HepG2 (cell line): Measurements from ENCODE around the gene IKBIP. TPM values are rescaled to one million over a fixed set of nuclear protein-coding genes. Genes with fewer than 3 reads are reported as not detected.

ENCODE experiments used
- ATAC-seq: fragments of 200-7000 bp; cut with Tn5 transposase; 3 replicates; pipeline ENCODE4 v1.9.1; 2020; ENCODE audit warnings: mild to moderate bottlenecking, moderate library complexity
- BruUV-seq: library from RNA; stranded (reverse); fragments of 400-500 nt; replicated peaks from 2 replicates; lab custom pipeline; 2021; lab: Mats Ljungman, UMichigan
- CTCF ChIA-PET: fragments of 300-600 bp; formaldehyde crosslinking; extraction: SDS; loops from one replicate; lab custom pipeline; 2021; ENCODE audit warnings: low total read pairs, inconsistent platforms, low intra/inter-chr PET ratio; lab: Yijun Ruan, JAX
- POLR2A ChIA-PET: fragments of 350-600 bp; sonication (Branson Sonifier 250); formaldehyde crosslinking; loops from one replicate; lab custom pipeline; 2020; ENCODE audit warnings: antibody characterized with exemption, inconsistent platforms; lab: Yijun Ruan, JAX
- DNase-seq: peaks from one replicate; pipeline ENCODE4 v3.0.0-alpha.2; 2015; ENCODE audit warnings: low spot score
- FAIRE-seq: peaks from 3 replicates; lab custom pipeline; 2011; peaks lifted over from hg19 to GRCh38; lab: Jason Lieb, UNC
- H2AFZ ChIP-seq: one replicate; pipeline ENCODE4 v1.6.1; 2011; ENCODE audit warnings: low read length, inconsistent platforms
- H3K27ac ChIP-seq: fragments of 300-600 bp; 3 replicates; pipeline ENCODE4 v1.8.0; 2011; ENCODE audit warnings: mixed run types, mild to moderate bottlenecking, mixed read lengths, low read length, inconsistent platforms; ENCODE audit not compliant: insufficient read depth; ENCODE audit errors: extremely low read length
- H3K27me3 ChIP-seq, 2 experiments: fragments of 200-600 bp in 1 of 2; 2 replicates in 1 of 2; 3 replicates in 1 of 2; pipeline versions ENCODE4 v1.6.0 to v1.8.0; 2011; ENCODE audit warnings: low read length in 2 of 2, mild to moderate bottlenecking in 2 of 2, moderate library complexity in 2 of 2, inconsistent platforms in 1 of 2; ENCODE audit not compliant: insufficient read depth in 2 of 2, control insufficient read depth in 1 of 2
- H3K36me3 ChIP-seq, 2 experiments: fragments of 200-600 bp in 1 of 2; replicated peaks in 1 of 2; 2 replicates in 1 of 2; 3 replicates in 1 of 2; pipeline versions ENCODE4 v1.5.1 to v1.8.0; 2011; ENCODE audit warnings: low read length in 2 of 2, inconsistent platforms in 1 of 2; ENCODE audit not compliant: insufficient read depth in 2 of 2, control insufficient read depth in 1 of 2
- H3K4me1 ChIP-seq: 2 replicates; pipeline ENCODE4 v1.5.1; 2012; ENCODE audit warnings: low read length, inconsistent platforms; ENCODE audit not compliant: insufficient read depth
- H3K4me2 ChIP-seq: 2 replicates; pipeline ENCODE4 v1.6.0; 2011; ENCODE audit warnings: low read depth, low read length, inconsistent platforms
- H3K4me3 ChIP-seq, 3 experiments: fragments of 200-600 bp in 1 of 3; sonication (generic), shearing (Covaris generic) in 1 of 3; replicated peaks in 1 of 3; 2 replicates each; pipeline ENCODE4 v1.5.1; 2011 to 2016; ENCODE audit warnings: low read length in 3 of 3, inconsistent platforms in 2 of 3, low read depth in 2 of 3, mild to moderate bottlenecking in 2 of 3, control low read depth in 1 of 3, mixed read lengths in 1 of 3; ENCODE audit not compliant: insufficient read depth in 1 of 3
- H3K79me2 ChIP-seq: one replicate; pipeline ENCODE4 v1.6.1; 2011; ENCODE audit warnings: low read length, inconsistent platforms; ENCODE audit not compliant: insufficient read depth
- H3K9ac ChIP-seq: 2 replicates; pipeline ENCODE4 v1.6.0; 2011; ENCODE audit warnings: mild to moderate bottlenecking, low read depth, low read length, inconsistent platforms; ENCODE audit not compliant: insufficient read depth
- H3K9me3 ChIP-seq: 2 replicates; pipeline ENCODE4 v1.5.1; 2012; ENCODE audit warnings: mild to moderate bottlenecking, low read length
- H4K20me1 ChIP-seq: 2 replicates; pipeline ENCODE4 v1.6.0; 2011; ENCODE audit warnings: inconsistent platforms, mild to moderate bottlenecking, low read length, moderate library complexity; ENCODE audit not compliant: insufficient read depth
- BRCA1 ChIP-seq: sonication (generic); formaldehyde crosslinking; IDR thresholded peaks from 2 replicates; pipeline ENCODE4 v1.4.0; 2020; ENCODE audit warnings: missing genetic modification reagents
- FIP1L1 ChIP-seq: fragments of 200-400 bp; formaldehyde crosslinking; IDR thresholded peaks from 2 replicates; pipeline ENCODE4 v1.6.1; 2018; ENCODE audit warnings: low read depth, mild to moderate bottlenecking, low read length, moderate library complexity, borderline replicate concordance; ENCODE audit not compliant: insufficient read depth
- FOXC1 ChIP-seq: sonication (generic); formaldehyde crosslinking; IDR thresholded peaks from 2 replicates; pipeline ENCODE4 v1.8.0; 2022; ENCODE audit warnings: mild to moderate bottlenecking, missing genetic modification reagents, borderline replicate concordance
- HCFC1 ChIP-seq: fragments of 150-350 bp; IDR thresholded peaks from 2 replicates; pipeline ENCODE4 v1.6.1; 2014; ENCODE audit warnings: low read depth, low read length
- KDM3A ChIP-seq: IDR thresholded peaks from 2 replicates; pipeline ENCODE4 v1.6.1; 2018; ENCODE audit warnings: low read depth, missing compliant biosample characterization
- MXD4 ChIP-seq: IDR thresholded peaks from 2 replicates; pipeline ENCODE4 v1.6.1; 2016; ENCODE audit warnings: mild to moderate bottlenecking, missing biosample characterization, missing genetic modification reagents
- ZBTB4 ChIP-seq: sonication (generic); formaldehyde crosslinking; IDR thresholded peaks from 2 replicates; pipeline ENCODE4 v1.4.0; 2020; ENCODE audit warnings: missing genetic modification reagents, mild to moderate bottlenecking, borderline replicate concordance
- ZFAT ChIP-seq: sonication (generic); formaldehyde crosslinking; conservative IDR thresholded peaks from 2 replicates; pipeline ENCODE4 v1.8.1; 2023; ENCODE audit warnings: missing genetic modification reagents, inconsistent platforms
- ZNF3 ChIP-seq: IDR thresholded peaks from 2 replicates; pipeline ENCODE4 v1.7.0; 2017; ENCODE audit warnings: inconsistent platforms
- ZNF383 ChIP-seq: sonication (generic); formaldehyde crosslinking; IDR thresholded peaks from 2 replicates; pipeline ENCODE4 v1.4.0; 2020; ENCODE audit warnings: missing genetic modification reagents, mild to moderate bottlenecking, borderline replicate concordance
- ZNF563 ChIP-seq: sonication (generic); formaldehyde crosslinking; IDR thresholded peaks from 2 replicates; pipeline ENCODE4 v1.8.0; 2022; ENCODE audit warnings: mild to moderate bottlenecking, moderate library complexity, missing genetic modification reagents
- ZNF841 ChIP-seq: sonication (generic); formaldehyde crosslinking; IDR thresholded peaks from 2 replicates; pipeline ENCODE4 v1.8.1; 2023; ENCODE audit warnings: missing genetic modification reagents, borderline replicate concordance
- WGBS: methylation state at CpG from one replicate; pipeline ENCODE4 v1.1.6; 2017; ENCODE audit warnings: low lambda C conversion rate; 5-methylcytosine and 5-hydroxymethylcytosine counted together
- in situ Hi-C: cut with HindIII; loops from 2 replicates; pipeline ENCODE4 v1.10.0; 2017; ENCODE audit warnings: low pct_unique_long_range_greater_than_20kb; ENCODE audit not compliant: extremely low pct_ligation_motif_present
- intact Hi-C: fragments of 100-400 bp; cut with micrococcal nuclease; formaldehyde crosslinking; loops from one replicate; pipeline ENCODE4 v1.10.0; 2022; ENCODE audit not compliant: unreplicated experiment
- polyA plus RNA-seq, 8 experiments: library from polyadenylated mRNA; depleted of rRNA in 3 of 8; stranded (reverse) in 7 of 8; unstranded in 1 of 8; fragments of >200 nt; fragmentation: Illumina TruSeq in 4 of 8; extraction: Trizol in 4 of 8; gene quantifications; 2 replicates each; pipeline versions ENCODE4 v1.2.1 to v1.2.3, GENCODE V29; 2011 to 2016; ENCODE audit warnings: low read depth in 4 of 8, missing spikeins in 1 of 8, mixed read lengths in 1 of 8; ENCODE audit not compliant: insufficient read depth in 1 of 8
- total RNA-seq, 5 experiments: library from RNA; depleted of rRNA; stranded (reverse); fragments of >200 nt; fragmentation: Illumina TruSeq; extraction: Trizol; gene quantifications; 2 replicates each; pipeline ENCODE4 v1.2.3, GENCODE V29; 2016; ENCODE audit warnings: low read depth in 1 of 5
- TF ChIP-seq, protein P1 (sequence below): sonication (generic); formaldehyde crosslinking; IDR thresholded peaks from 2 replicates; pipeline ENCODE4 v1.4.0; 2020; ENCODE audit warnings: missing genetic modification reagents

The IKBIP gene
- total and polyA plus RNA-seq, 2 of the 13 experiments (the other 11 are each of a cell fraction or from before 2014, with no cell fraction given) = 20.0 to 55.5 TPM

GRCh38 chr12:98581101-98581500 lies 63.5 kb downstream of the IKBIP start:
- Histone ChIP-seq H3K36me3 (no peaks in the 10 kb centered on the region), H4K20me1 (no peaks in the 10 kb centered on the region), H3K9me3 (no peaks in the 10 kb centered on the region), H3K27me3 (no peaks in the 10 kb centered on the region), H3K4me2 (no peak overlapping the region), H3K27ac (no peak overlapping the region), H3K9ac (no peak overlapping the region), H2AFZ (no peak overlapping the region), H3K4me1 (peaks cover 19% of the 10 kb centered on the region), H3K4me3 (no peak overlapping the region), H3K79me2 (no peaks in the 10 kb centered on the region)
- no TSS peak for BruUV-seq
- in situ Hi-C loops (no loop called here), intact Hi-C loops (no loop called here)
- ChIA-PET POLR2A (interaction anchor here (1.0 kb wide), 1 partner anchor 12 kb away, joined by 4 read pairs; the partner anchor contains the start of gene SLC25A3), CTCF (no interaction called here)
- TF ChIP-seq ZNF841 (CRISPR knock-in tag) = no peak
- TF ChIP-seq, protein P1, sequence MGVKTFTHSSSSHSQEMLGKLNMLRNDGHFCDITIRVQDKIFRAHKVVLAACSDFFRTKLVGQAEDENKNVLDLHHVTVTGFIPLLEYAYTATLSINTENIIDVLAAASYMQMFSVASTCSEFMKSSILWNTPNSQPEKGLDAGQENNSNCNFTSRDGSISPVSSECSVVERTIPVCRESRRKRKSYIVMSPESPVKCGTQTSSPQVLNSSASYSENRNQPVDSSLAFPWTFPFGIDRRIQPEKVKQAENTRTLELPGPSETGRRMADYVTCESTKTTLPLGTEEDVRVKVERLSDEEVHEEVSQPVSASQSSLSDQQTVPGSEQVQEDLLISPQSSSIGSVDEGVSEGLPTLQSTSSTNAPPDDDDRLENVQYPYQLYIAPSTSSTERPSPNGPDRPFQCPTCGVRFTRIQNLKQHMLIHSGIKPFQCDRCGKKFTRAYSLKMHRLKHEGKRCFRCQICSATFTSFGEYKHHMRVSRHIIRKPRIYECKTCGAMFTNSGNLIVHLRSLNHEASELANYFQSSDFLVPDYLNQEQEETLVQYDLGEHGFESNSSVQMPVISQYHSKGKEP (CRISPR knock-in tag) = no peak
- no peak for TF ChIP-seq ZNF383
- no peak for TF ChIP-seq KDM3A (CRISPR knock-in tag)
- TF ChIP-seq ZBTB4 (CRISPR knock-in tag) = no peak
- TF ChIP-seq ZFAT = no peak
- no peak for TF ChIP-seq ZNF563 (CRISPR knock-in tag)
- no peak for TF ChIP-seq HCFC1
- no peak for TF ChIP-seq FOXC1 (CRISPR knock-in tag)
- no peak for TF ChIP-seq ZNF3 (CRISPR knock-in tag)
- no peak for TF ChIP-seq MXD4
- no peak for TF ChIP-seq BRCA1 (CRISPR knock-in tag)
- TF ChIP-seq FIP1L1 = no peak
- ATAC-seq (no peak), FAIRE-seq (no peak), DNase-seq (no peak)
- WGBS = 0% methylated on average over 1 of the region's 1 CpG
